ENCODE measurements around the gene ART4. TPM values are rescaled to one million over a fixed set of nuclear protein-coding genes. Genes with fewer than 3 reads are reported as not detected.
A peak's percentile ranks its signal among the peaks of the same experiment; 100 is the strongest.

The ART4 gene
- polyA plus RNA-seq, 1 experiment = 0.12 TPM

- ChIA-PET CTCF (interaction anchor here (0.6 to 0.9 kb wide), 2 partner anchors 83 to 142 kb away, joined by 3 to 5 read pairs; no protein-coding TSS in a partner anchor), POLR2A (no interaction called here)
- TF ChIP-seq, protein P1, sequence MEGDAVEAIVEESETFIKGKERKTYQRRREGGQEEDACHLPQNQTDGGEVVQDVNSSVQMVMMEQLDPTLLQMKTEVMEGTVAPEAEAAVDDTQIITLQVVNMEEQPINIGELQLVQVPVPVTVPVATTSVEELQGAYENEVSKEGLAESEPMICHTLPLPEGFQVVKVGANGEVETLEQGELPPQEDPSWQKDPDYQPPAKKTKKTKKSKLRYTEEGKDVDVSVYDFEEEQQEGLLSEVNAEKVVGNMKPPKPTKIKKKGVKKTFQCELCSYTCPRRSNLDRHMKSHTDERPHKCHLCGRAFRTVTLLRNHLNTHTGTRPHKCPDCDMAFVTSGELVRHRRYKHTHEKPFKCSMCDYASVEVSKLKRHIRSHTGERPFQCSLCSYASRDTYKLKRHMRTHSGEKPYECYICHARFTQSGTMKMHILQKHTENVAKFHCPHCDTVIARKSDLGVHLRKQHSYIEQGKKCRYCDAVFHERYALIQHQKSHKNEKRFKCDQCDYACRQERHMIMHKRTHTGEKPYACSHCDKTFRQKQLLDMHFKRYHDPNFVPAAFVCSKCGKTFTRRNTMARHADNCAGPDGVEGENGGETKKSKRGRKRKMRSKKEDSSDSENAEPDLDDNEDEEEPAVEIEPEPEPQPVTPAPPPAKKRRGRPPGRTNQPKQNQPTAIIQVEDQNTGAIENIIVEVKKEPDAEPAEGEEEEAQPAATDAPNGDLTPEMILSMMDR (IDR thresholded peaks at IDR 0.05; ENCODE audit: insufficient read depth, low read depth, low read length) = no peak
- H3K27me3 ChIP-seq (ENCODE audit: control insufficient read depth, insufficient read depth, low read length) = no peaks in the 10 kb centered on the region
- no peak for DNase-seq (ENCODE audit: low read depth)
- H3K36me3 ChIP-seq (ENCODE audit: control insufficient read depth, insufficient read depth, low read length) = no peaks in the 10 kb centered on the region
- H3K4me3 ChIP-seq (ENCODE audit: low read depth, low read length) = no peak overlapping the region
Observed at GRCh38 chr12:14852880-14853279, 9.6 kb upstream of the ART4 start.

DNA sequence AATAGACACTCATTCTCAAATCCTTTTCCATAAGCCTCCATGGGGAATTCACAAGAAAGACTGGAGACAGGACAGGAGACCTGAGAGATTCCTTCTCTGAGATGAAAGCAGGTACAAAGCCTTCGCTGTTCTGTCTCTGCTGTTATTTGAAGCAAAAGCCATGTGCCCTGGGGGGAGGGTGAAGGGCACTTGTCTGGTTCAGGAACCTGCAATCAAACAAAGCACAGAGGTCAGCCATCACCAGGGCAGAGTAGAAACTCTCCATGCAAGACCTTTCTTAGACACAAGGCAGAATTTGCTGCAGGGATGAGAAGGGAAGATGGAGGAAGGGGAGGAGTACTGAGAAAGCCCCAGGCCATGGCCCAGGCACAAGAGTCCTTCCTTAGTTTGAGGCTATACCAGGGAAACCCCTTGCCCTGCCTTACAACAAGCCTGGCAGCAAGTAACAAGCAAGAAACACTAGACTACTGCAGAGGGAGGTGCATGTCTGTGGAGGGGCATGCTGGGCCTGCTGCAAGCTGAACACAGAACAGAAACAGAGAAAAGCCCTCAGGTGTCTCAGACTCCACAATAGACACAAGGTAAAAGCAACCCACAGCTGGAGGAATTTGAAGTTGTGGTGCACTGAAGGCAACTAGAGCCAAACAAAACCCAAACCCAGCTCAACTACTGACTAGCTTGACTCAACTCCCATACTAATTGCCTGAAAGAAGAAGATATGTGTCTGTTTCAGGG is 7.8 kb upstream of the ART4 start:
- Histone ChIP-seq H3K27me3 (ENCODE audit: control insufficient read depth, insufficient read depth, low read length) (no peaks in the 10 kb centered on the region), H3K36me3 (ENCODE audit: control insufficient read depth, insufficient read depth, low read length) (no peaks in the 10 kb centered on the region), H3K4me3 (ENCODE audit: low read depth, low read length) (no peak overlapping the region)
- TF ChIP-seq, protein P1 (IDR thresholded peaks at IDR 0.05; ENCODE audit: insufficient read depth, low read depth, low read length) = no peak
- no peak for DNase-seq (ENCODE audit: low read depth)
- POLR2A ChIA-PET = no interaction called here
- CTCF ChIA-PET = interaction anchor here (1.2 to 8.5 kb wide), 3 partner anchors 40 to 144 kb away, joined by 3 to 83 read pairs (median 3); no protein-coding TSS in a partner anchor

DNA sequence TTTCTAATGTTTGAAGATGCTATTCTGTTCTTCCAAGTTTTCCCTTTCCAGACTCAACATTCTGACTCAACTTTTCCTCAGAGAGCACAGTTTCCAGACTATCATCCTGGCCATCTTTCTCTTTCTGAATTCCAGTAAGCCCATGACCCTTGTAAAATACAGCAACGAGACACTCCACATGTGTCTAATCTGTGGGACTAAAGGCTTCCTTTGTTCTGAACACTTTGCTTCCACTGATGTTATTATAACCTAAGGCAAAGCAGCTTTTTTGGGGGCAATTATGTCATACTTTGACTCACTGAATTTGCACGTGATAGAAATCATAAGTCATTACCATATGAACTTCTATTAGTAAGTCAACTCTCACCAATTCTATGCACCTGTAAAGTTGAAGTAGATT is 6.3 kb upstream of the ART4 start:
- DNase-seq (ENCODE audit: low read depth) = peak; percentile 96
- ChIA-PET POLR2A (no interaction called here), CTCF (interaction anchor here (0.9 to 8.5 kb wide), 4 partner anchors 12 to 145 kb away, joined by 3 to 83 read pairs (median 6); no protein-coding TSS in a partner anchor)
- TF ChIP-seq, protein P1 (IDR thresholded peaks at IDR 0.05; ENCODE audit: insufficient read depth, low read depth, low read length) = no peak
- Histone ChIP-seq H3K36me3 (ENCODE audit: control insufficient read depth, insufficient read depth, low read length) (no peaks in the 10 kb centered on the region), H3K27me3 (ENCODE audit: control insufficient read depth, insufficient read depth, low read length) (no peaks in the 10 kb centered on the region), H3K4me3 (ENCODE audit: low read depth, low read length) (no peak overlapping the region)

DNA sequence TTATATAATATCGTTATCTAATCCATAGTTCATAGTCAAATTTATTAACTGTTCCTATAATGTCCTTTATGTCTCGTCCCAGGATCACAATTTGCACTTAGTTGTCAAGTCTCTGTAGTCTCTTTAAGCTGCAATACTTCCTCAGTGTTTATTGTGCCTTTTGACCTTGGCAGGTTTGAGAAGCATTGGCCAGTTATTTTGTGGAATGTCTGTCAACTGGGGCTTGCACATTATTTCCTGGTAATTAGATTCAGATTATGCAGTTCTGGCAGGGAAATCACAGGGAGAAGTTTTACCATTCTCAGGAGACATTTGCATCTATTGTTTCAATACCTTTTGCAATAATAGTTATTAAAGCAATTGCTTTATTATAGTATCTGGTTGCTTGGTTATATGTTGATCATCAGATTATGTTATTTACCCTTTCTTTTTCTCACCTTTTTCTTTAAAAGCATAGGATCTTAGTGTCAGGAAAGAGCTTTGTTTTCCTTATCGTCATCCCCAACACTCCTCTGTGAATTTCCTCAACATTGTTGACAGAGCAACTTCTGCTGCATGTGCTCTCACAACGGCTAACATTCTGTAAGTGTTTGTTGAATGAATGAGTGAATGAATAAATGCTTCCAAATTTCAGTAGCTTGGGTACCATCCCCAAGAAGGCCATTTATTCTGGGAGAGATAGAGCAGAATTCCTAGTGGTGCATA is 3.7 kb upstream of the ART4 start:
- POLR2A ChIA-PET = no interaction called here
- no peaks in the 10 kb centered on the region for H3K36me3 ChIP-seq (ENCODE audit: control insufficient read depth, insufficient read depth, low read length)
- H3K27me3 ChIP-seq (ENCODE audit: control insufficient read depth, insufficient read depth, low read length) = no peaks in the 10 kb centered on the region
- TF ChIP-seq, protein P1 (IDR thresholded peaks at IDR 0.05; ENCODE audit: insufficient read depth, low read depth, low read length) = no peak
- H3K4me3 ChIP-seq (ENCODE audit: low read depth, low read length) = no peak overlapping the region
- CTCF ChIA-PET = interaction anchor here (0.9 to 8.5 kb wide), 9 partner anchors 12 to 609 kb away, joined by 3 to 83 read pairs (median 7); partner anchors contain the start of gene RERG
- DNase-seq (ENCODE audit: low read depth) = no peak

DNA sequence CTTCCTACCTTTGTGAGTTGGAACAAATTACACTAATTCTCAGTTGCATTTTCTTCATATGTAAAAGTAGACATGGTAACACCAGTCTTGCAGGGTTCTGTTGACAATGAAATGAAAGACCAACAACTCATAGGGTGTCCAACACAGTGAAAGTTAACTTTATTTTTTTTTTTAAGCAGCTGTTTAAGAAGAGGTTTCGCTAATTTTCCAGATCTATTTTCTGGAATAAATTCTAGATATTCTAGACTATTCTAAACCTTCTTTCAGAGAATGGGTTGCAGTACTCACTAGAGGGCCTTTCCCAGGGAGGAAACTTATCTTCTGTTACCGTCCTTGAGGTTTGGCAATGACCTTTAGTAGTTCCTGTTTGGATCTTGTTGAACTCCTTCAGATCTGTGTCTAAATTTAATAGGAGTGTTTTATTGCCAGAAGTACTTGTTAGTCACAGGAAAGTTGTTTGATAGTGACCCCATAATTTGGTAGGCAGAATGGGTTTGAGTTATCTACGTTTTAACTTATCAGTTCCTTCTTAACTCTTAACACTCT is 2.8 kb upstream of the ART4 start:
- Histone ChIP-seq H3K27me3 (ENCODE audit: control insufficient read depth, insufficient read depth, low read length) (no peaks in the 10 kb centered on the region), H3K4me3 (ENCODE audit: low read depth, low read length) (no peak overlapping the region), H3K36me3 (ENCODE audit: control insufficient read depth, insufficient read depth, low read length) (no peaks in the 10 kb centered on the region)
- DNase-seq (ENCODE audit: low read depth) = no peak
- TF ChIP-seq, protein P1 (IDR thresholded peaks at IDR 0.05; ENCODE audit: insufficient read depth, low read depth, low read length) = no peak
- ChIA-PET POLR2A (no interaction called here), CTCF (interaction anchor here (0.6 to 8.5 kb wide), 12 partner anchors 8 to 376 kb away, joined by 3 to 83 read pairs (median 4); partner anchors contain the start of gene RERG)

Data from BJ (cell line).